GM18499 (cell line): ENCODE data around the gene SETDB2.
A peak's percentile ranks its signal among the peaks of the same experiment; 100 is the strongest.
"Not testable (repeated sequence)": the region's sequence is repeated elsewhere in the genome, so short reads cannot be mapped to it uniquely, and the experiment has no call there.

ENCODE experiments used
- ATAC-seq: cut with Tn5 transposase; IDR thresholded peaks from one replicate; pipeline ENCODE4 v1.9.1; 2021; ENCODE audit warnings: moderate number of reproducible peaks; ENCODE audit not compliant: insufficient read depth, unreplicated experiment

The SETDB2 gene

DNA sequence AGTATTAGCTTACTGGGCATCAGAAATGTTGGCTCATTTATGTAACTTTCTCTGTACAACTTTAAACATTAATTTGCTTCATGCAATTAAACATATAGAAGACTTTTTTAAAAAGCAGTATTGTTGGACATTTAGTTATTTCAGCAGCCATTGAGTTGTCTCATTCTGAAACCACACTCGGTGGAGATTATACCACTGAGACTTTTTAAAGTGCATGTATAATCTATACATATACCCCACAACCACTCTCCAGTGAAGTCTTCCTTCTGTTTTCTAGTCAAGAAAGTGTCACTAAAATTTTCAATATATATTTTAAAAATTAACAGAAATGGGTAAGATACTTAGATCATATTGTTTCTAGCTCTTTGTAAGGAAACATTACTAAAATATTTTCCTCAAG, 15.5 kb downstream of the SETDB2 start:
- no peak for ATAC-seq

DNA sequence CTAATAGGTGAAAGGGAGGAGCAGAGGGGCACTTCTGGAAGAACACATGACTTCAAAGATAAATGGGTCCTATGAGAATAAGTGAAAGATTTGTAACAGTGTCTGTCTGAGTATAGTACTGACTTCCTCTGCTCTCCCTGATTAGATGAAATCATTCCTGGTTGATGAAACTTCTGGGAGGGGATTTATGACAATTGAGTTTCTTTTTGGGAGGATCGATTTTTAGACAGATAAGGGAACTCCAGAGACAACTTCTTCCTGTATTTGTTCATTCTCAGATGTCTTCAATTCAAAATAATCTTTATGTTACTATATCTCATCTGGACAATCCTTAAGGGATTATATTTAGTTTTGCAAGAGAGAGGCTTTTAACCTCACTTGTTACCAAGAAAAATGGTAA, 20.0 kb downstream of the SETDB2 start:
- ATAC-seq, result no peak

DNA sequence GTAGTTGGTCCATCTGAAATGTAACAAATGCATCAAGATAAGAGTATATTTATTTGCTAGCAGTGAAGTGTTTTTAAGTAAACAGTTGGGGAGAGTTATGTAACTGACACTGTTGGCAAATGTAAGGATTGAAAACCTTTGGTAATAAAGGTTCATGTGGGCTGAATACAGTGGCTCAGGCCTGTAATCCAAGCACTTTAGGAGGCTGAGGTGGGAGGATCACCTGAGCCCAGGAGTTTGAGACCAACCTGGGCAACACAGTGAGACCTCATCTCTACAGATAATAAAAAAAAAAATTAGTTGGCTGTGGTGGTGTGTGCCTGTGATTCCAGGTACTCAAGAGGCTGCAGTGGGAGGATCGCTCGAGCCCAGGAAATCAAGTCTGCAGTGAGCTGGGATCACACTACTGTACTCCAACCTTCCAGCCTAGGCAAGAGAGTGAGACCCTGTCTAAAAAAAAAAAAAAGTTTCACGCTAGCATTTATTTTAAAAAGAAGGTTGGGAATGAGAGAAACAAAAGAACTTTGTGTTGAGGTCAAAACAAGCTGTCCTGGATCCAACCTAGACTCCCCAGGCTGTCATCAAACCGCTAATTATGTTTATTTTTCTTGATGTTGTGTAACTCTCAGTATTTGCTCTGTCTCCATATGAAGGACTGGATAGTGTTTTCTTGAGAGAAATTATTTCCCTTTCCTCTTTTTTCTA, 20.7 kb downstream of the SETDB2 start:
- ATAC-seq, result no peak

DNA sequence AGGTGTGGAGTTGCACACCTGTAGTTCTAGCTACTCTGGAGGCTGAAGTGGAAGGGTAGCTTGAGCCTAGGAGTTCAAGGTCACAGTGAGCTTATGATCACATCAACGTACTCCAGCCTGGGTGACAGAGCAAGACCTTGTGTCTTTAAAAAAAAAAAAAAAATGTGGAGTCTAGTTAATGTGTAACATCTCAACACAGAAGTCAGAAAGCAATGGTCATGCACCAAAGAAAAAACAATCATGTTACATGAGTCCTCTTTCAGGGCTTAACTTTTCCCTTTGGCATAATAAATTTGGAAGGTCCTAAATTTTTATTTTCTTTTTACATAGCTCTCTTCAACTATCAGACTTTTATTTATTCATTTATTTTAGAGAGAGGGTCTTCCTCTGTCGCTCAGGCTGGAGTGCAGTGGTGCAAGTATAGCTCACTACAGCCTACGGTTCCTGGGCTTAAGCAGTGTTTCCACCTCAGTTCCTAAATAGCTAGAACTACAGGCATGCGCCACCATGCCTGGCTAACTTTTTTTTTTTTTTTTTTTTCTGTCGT, 22.3 kb downstream of the SETDB2 start:
- ATAC-seq, result no peak

DNA sequence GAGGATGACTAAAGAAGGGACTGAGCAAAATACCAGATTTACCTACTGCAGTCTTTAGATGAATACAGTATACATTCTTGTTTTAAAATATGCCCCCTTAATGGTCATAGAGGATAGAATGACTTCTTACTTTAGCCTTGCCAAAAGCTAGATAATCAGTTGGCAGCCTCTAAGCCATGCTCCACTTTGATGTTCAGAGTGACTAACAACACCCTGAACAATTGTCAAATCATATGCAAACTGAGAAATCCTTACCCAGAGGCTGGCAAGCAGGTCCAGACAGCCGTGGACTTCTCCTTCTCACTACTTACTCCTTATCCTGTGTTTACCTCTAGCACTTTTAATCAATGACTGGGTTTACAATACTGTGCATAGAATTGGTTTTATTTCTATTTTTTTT, 28.1 kb downstream of the SETDB2 start:
- no peak for ATAC-seq

DNA sequence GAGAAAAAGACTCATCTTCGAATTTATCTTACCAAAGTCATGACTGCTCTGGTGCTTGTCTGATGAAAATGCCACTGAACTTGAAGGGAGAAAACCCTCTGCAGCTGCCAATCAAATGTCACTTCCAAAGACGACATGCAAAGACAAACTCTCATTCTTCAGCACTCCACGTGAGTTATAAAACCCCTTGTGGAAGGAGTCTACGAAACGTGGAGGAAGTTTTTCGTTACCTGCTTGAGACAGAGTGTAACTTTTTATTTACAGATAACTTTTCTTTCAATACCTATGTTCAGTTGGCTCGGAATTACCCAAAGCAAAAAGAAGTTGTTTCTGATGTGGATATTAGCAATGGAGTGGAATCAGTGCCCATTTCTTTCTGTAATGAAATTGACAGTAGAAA, 32.5 kb downstream of the SETDB2 start:
- ATAC-seq, result no peak

DNA sequence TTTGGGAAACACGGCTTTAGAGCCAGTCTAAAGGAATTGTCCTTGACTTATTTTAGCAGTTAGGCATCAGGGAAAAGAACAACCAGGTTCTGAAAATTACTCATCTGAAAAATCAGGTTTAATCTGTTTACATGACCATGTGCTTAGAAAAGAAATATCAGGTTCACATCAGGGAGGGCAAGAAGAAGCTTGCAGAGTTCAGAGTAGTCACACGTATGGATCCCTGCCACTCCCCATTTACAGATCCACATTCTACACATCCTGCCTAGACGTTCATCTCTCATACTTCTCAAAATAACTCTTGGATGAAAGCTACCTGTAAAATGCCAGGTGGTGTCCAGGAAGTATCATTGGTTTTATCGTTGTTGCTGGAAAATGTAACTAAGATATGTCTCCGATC, 37.7 kb downstream of the SETDB2 start:
- ATAC-seq, result no peak

DNA sequence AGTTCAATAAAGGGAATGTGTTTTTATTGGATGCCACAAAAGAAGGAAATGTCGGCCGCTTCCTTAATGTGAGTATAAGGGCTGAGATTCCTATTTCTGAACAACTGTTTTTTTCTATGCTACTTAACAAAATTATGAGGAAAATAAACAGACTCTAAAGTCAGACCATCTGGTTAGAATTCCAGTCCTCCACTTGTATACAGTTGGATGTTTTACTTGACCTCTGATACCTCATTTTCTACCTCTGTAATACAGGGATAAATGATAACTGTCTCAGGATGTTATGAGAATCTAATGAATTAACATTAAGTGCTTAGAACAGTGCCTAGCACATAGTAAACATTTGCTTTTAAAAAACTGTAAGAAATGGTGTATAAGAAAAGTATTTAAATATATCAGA, 44.5 kb downstream of the SETDB2 start:
- ATAC-seq, result no peak

DNA sequence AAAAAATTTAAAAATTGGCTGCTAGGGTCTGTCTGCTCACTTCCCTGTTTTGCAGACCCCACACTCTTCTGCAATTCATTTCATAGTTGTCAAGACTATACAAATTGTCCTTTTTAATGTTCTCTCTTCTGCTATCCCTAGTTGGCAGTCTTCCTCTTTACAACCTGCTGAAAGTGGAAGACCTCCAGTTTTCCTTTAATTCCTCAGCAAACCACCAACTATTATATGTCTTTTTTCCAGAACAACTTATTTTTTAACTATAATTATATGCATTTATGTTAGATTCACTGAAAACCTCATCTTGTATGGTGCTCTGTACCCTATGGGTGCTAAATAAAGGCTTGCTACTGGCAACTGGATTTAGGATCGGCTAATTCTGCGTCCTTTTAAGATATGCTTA, 50.6 kb downstream of the SETDB2 start:
- no peak for ATAC-seq

DNA sequence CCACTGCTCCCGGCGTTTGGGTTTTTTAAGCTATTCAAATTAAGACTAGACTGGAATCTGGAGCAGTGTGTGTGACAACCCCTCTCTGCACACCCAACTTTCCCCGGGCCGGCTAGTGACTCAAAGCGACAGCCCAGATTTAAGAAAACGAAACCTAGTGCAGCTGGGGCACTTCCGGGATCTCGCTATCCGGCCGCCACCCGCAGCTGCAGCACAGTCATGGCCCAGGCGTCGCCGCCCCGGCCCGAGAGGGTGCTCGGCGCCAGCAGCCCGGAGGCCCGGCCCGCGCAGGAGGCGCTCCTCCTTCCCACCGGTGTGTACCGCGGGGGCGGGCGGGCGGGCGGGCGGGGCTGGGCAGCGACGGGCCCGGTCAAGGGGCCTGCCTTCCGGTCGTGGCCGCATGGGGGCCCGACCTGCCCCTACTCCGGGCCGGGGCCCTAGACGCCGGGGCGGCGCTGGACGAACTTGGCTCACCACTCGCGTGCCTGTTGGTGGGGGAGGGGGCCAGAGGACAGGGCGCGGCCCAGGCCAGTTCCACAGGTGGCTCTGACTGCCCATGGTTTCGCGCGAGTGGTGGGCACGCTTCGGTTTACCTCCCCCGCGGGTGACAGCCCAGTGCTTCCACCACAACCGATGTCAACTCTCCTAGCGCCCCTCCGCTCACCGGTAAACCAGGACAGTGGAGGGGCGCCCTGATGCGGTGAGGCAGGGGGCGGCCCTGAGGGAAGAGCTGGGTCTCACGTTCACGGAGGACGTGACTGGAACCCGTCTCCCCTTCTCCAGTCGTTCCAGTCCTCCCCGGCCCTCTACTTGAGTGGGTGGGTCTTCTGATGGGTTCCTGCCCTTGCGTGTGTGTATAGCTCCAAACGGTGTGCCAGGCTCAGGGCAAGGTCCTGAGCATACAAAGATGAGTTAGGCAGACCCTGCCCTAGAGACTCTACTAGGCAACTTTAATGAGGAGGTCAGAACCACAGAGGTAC, 52.0 kb downstream of the SETDB2 start, which contains the start of gene PHF11:
Gene PHF11, plus strand, starts transcription at position 171 of the 980 bp plus-strand sequence. Its CDS starts 49 bp downstream, at position 220.
- ATAC-seq, result peak; percentile 55

DNA sequence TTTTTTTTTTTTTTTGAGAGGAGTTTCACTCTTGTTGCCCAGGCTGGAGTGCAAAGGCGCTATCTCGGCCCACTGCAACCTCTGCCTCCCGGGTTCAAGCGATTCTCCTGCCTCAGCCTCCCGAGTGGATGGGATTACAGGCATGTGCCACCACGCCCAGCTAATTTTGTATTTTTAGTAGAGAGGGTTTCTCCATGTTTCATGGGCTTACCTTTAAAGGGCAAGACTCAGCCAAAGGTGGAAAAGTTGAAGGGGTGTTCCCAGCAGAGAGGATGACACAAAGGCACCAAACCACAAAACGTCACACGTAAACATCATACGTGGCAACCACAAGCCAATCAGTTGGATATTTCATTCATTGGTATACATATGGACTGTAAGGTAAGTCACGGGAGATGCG, 52.8 kb downstream of the SETDB2 start:
- ATAC-seq, result not testable (repeated sequence)

DNA sequence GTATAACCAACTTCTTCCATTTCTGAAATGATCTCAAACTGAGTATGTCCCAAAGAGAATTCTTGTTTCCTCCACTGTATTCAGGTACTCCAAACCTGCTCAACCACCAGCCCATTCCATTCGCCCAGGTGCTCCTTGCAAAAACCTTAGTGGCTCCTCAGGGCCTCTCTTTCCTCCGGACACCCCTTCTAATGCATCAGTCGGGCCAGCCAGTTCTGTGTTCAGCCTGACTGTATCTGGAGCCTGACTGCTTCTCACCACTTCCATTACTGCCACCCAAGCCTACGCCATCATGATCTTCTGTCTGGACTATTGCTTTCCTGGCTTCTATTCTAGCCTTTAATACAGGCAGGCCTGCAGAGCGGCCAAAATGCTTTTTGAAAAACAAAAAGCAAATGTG, 53.2 kb downstream of the SETDB2 start:
- ATAC-seq, result no peak

DNA sequence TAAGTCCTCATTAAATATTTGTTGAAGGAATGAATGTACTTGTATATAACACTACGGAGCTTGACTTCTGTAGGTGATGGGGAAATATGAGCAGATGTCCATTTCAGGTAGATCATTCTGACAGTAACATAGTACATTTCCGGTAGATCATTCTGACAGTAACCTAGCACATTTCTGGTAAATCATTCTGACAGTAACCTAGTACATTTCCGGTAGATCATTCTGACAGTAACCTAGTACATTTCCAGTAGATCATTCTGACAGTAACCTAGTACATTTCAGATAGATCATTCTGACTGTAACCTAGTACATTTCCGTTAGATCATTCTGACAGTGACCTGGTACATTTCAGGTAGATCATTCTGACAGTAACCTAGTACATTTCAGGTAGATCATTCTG, 54.1 kb downstream of the SETDB2 start:
- ATAC-seq, result no peak

DNA sequence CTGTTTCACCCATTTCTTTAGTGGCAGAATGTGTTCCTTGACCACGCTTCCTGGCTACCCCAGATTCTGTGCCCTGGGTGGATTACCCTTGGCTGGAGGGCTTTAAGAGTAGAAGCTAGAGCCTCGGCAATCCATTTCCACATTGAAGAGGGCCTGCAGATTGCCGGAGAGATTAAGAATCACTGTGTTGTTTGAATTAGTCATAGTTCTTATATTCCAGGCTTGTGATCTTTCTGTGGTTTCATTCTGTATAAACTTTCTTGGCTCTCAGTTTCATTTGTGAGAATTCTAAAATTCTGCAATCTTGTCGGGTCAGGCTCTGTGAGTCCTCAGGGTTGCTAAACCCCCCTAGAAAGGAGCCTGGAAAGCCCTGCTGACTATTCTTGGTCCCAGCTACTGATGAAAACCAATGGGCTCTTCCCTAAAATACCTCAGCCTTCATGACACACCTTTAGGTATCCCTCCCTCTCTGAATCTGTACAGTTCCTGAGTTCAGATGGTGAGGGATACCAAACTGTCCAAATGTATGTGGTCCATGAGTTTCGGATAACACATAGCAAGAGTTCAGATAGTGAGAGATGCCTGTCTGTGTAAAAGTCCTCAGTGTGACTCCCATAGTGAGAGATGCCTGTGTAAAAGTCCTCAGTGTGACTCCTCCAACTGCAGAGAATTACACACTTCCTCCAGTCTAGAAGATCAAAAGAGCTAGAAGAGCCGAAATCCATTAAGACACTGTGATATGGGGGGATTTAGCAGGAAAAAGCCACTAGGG, 56.0 kb downstream of the SETDB2 start:
- no peak for ATAC-seq

DNA sequence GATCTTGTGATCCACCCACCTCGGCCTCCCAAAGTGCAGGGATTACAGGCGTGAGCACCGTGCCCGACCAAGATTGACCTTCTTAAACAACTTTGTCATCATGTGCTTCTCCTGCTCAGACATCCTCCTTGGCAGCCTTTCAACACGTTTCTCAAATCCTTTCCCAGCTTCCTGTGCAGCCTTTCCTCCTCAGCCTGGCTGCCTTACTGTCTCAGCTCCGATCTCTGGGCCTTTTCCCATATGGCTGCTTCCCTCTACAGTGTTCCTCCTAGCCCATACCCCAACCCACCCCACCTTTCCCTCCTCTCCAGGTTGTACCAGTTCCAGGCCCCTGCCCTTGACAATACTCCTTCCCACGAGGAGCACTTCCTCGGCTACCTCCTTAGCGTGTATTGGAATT, 58.9 kb downstream of the SETDB2 start:
- no peak for ATAC-seq

DNA sequence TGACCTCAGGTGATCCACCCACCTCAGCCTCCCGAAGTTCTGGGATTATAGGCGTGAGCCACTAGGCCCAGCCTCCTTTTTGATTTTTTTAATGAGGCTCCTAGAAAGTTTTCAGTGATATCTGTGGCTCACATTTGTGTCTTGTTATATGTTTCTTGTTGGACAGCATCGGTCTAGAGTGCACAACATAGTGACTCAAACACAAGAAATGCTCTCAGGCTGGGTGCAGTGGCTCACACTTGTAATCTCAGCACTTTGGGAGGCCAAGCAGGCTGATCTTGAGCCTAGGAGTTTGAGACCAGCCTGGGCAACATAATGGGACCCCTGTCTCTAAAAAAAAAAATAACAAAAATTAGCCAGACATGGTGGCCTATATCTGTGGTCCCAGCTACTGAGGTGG, 59.9 kb downstream of the SETDB2 start:
- ATAC-seq, result no peak

DNA sequence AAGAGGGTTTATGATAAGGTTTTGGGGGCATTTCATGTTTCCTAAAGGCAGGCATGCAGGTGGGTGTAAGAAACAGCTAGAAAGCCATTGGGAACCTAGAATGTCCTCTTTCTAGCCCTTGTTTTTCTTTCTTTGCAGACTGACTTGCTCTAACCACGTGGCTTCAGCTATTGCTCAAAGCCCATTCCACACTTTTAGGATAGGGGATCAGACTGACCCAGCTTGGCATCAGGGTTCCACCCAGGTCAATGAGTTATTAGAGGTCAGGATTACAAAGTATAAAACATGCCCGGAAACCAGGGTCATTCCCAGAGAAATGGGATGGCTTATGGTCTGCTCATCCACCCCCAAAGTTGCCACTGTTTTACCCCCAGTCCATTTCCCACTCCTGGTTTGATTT, 68.5 kb downstream of the SETDB2 start:
- ATAC-seq, result no peak

DNA sequence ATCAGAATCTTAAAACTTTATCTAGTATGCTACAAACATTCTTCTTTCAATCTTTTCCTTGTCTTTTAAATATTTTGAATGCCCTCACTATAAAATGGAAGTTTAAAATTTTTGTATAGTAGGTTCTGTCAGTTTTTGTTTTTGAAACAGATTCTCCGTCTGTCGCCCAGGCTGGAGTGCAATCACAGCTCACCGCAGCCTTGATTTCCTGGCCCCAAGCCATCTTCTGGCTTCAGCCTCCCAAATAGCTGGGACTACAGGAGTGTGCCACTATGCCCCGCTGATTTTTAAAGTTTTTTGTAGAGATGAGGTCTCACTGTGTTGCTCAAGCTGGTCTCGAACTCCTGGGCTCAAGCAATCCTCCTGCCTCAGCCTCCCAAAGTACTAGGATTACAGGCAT, 72.4 kb downstream of the SETDB2 start:
- no peak for ATAC-seq

DNA sequence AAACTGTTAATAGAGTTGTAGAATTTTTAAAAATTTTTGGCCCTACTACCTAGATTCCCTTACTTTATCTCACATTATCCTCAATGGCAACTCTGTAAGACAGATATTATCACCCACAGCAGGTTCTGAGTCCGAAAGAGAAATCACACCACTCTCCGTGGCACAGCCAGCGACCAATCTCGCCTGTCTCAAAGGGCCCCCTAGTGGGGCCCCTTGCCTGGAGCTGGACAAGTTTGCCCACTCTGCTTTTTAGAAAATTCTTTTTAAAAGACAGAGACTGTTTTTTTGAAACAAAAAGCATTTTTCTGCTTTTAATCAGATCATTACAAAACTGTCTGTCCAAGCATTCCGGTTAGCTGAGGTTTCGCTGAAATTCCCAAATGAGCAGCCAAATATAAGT, 73.4 kb downstream of the SETDB2 start:
- no peak for ATAC-seq

DNA sequence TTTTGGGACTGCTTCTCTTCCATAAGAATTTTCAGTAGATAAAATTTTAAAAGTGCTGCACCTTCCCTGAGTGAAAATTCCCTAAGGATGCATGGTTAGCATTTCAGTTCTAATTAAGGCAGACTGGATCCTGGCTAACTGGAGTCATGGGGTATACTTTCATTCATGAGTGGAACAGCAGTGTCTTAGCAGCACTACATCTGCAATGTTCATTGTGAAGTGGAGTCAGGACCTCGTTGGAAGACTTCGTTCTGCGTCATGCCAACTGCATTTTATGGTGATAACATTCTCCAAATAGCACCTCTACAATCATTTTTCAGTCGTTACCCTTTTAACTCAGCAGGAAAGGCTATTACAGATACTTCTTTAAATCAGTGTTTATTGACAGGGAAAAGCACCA, 77.2 kb downstream of the SETDB2 start:
- ATAC-seq, result no peak
